GM23338 (cell line): ENCODE results near the gene CXCR5. TPM values are rescaled to one million over a fixed set of nuclear protein-coding genes. Genes with fewer than 3 reads are reported as not detected.

Experiments
- ATAC-seq: fragments of 200-7000 bp; cut with Tn5 transposase; 3 replicates; pipeline ENCODE4 v1.9.1; 2020
- DNase-seq: peaks from one replicate; pipeline ENCODE4 v3.0.0-alpha.2; 2015; ENCODE audit warnings: low spot score
- H2AFZ ChIP-seq: fragments of 200-600 bp; sonication (generic); 2 replicates; pipeline ENCODE4 v1.8.0; 2016; ENCODE audit warnings: antibody characterized with exemption, mild to moderate bottlenecking, moderate library complexity
- H3F3A ChIP-seq: fragments of 200-600 bp; sonication (generic); replicated peaks from 2 replicates; pipeline ENCODE4 v1.8.0; 2017; ENCODE audit warnings: antibody characterized with exemption, mixed run types, low read depth
- H3K27ac ChIP-seq: fragments of 200-600 bp; sonication (generic); 2 replicates; pipeline ENCODE4 v1.6.1; 2016; ENCODE audit warnings: low read depth
- H3K27me3 ChIP-seq: fragments of 200-600 bp; sonication (generic); 2 replicates; pipeline ENCODE4 v1.8.0; 2016; ENCODE audit warnings: mild to moderate bottlenecking, mixed run types, moderate library complexity; ENCODE audit not compliant: insufficient read depth
- H3K36me3 ChIP-seq: fragments of 200-600 bp; sonication (generic); 2 replicates; pipeline ENCODE4 v1.8.0; 2016; ENCODE audit warnings: mild to moderate bottlenecking; ENCODE audit not compliant: insufficient read depth
- H3K4me1 ChIP-seq: fragments of 200-600 bp; sonication (generic); 2 replicates; pipeline ENCODE4 v1.8.0; 2016; ENCODE audit warnings: mild to moderate bottlenecking, moderate library complexity; ENCODE audit not compliant: insufficient read depth
- H3K4me2 ChIP-seq: fragments of 200-600 bp; sonication (generic); 2 replicates; pipeline ENCODE4 v1.7.1; 2017; ENCODE audit warnings: mixed run types
- H3K4me3 ChIP-seq: fragments of 200-600 bp; sonication (generic); 2 replicates; pipeline ENCODE4 v1.6.1; 2016; ENCODE audit warnings: mixed run types
- H3K79me2 ChIP-seq: fragments of 200-600 bp; sonication (generic); replicated peaks from 2 replicates; pipeline ENCODE4 v1.8.0; 2017; ENCODE audit warnings: mild to moderate bottlenecking; ENCODE audit not compliant: insufficient read depth
- H3K9me2 ChIP-seq: fragments of 200-600 bp; sonication (generic); 2 replicates; pipeline ENCODE4 v1.8.0; 2017; ENCODE audit not compliant: insufficient read depth
- H4K20me1 ChIP-seq: fragments of 200-600 bp; sonication (generic); replicated peaks from 2 replicates; pipeline ENCODE4 v1.8.0; 2017; ENCODE audit warnings: mild to moderate bottlenecking; ENCODE audit not compliant: insufficient read depth
- H3K27ac Mint-ChIP-seq: 2 replicates; pipeline ENCODE4 v1.8.0; 2020; ENCODE audit warnings: inconsistent platforms, mild to moderate bottlenecking, moderate library complexity, mixed read lengths
- H3K27me3 Mint-ChIP-seq: 3 replicates; pipeline ENCODE4 v1.8.0; 2022; ENCODE audit warnings: low read depth, mild to moderate bottlenecking, moderate library complexity, mixed read lengths, inconsistent platforms; ENCODE audit not compliant: insufficient read depth, poor library complexity
- H3K36me3 Mint-ChIP-seq: 3 replicates; pipeline ENCODE4 v1.8.0; 2021; ENCODE audit warnings: low read depth, mild to moderate bottlenecking, inconsistent platforms, moderate library complexity, mixed read lengths
- H3K4me1 Mint-ChIP-seq: 3 replicates; pipeline ENCODE4 v1.8.0; 2020; ENCODE audit warnings: mild to moderate bottlenecking, inconsistent platforms, mixed read lengths
- H3K4me3 Mint-ChIP-seq: 3 replicates; pipeline ENCODE4 v1.8.0; 2021; ENCODE audit warnings: moderate library complexity, mild to moderate bottlenecking, inconsistent platforms, mixed read lengths
- H3K9me3 Mint-ChIP-seq: 3 replicates; pipeline ENCODE4 v1.8.0; 2020; ENCODE audit warnings: moderate library complexity, mild to moderate bottlenecking, inconsistent platforms, mixed read lengths
- CREB1 ChIP-seq: fragments of 250-450 bp; sonication (Bioruptor Pico); IDR thresholded peaks from 2 replicates; pipeline ENCODE4 v1.5.0; 2020; ENCODE audit warnings: low read depth, mild to moderate bottlenecking, moderate library complexity
- CTCF ChIP-seq, 2 experiments: fragments of 200-600 bp in 1 of 2; sonication (generic) in 1 of 2; conservative IDR thresholded peaks; 2 replicates each; pipeline versions ENCODE4 v1.5.1 to v1.6.1; 2016 to 2017; ENCODE audit warnings: antibody characterized with exemption in 2 of 2, low read depth in 2 of 2, mild to moderate bottlenecking in 2 of 2, moderate library complexity in 1 of 2
- ETS1 ChIP-seq: IDR thresholded peaks from 2 replicates; pipeline ENCODE4 v1.6.1; 2016; ENCODE audit warnings: antibody characterized with exemption
- EZH2 ChIP-seq: fragments of 200-600 bp; sonication (generic); IDR thresholded peaks from one replicate; pipeline ENCODE4 v1.8.0; 2017; ENCODE audit warnings: antibody characterized with exemption, mild to moderate bottlenecking, low read depth; ENCODE audit not compliant: unreplicated experiment
- EZH2phosphoT487 ChIP-seq: fragments of 200-600 bp; sonication (generic); IDR thresholded peaks from one replicate; pipeline ENCODE4 v1.8.1; 2018; ENCODE audit warnings: antibody characterized with exemption; ENCODE audit not compliant: unreplicated experiment
- JUNB ChIP-seq: IDR thresholded peaks from one replicate; pipeline ENCODE4 v1.6.1; 2016; ENCODE audit warnings: antibody characterized with exemption; ENCODE audit not compliant: unreplicated experiment
- NANOG ChIP-seq: IDR thresholded peaks from 2 replicates; pipeline ENCODE4 v1.6.1; 2016; ENCODE audit warnings: antibody characterized with exemption, borderline replicate concordance
- POLR2AphosphoS5 ChIP-seq: IDR thresholded peaks from 2 replicates; pipeline ENCODE4 v1.6.1; 2016; ENCODE audit warnings: antibody characterized with exemption, low read depth
- REST ChIP-seq: IDR thresholded peaks from one replicate; pipeline ENCODE4 v1.6.1; 2018; ENCODE audit warnings: antibody characterized with exemption; ENCODE audit not compliant: unreplicated experiment
- STAT1 ChIP-seq: IDR thresholded peaks from one replicate; pipeline ENCODE4 v1.6.1; 2016; ENCODE audit warnings: antibody characterized with exemption; ENCODE audit not compliant: unreplicated experiment
- ZNF114 ChIP-seq: fragments of 250-450 bp; sonication (Bioruptor Pico); IDR thresholded peaks from 2 replicates; pipeline ENCODE4 v1.5.0; 2020; ENCODE audit warnings: mild to moderate bottlenecking, moderate library complexity
- ZNF331 ChIP-seq: fragments of 250-450 bp; sonication (Bioruptor Pico); IDR thresholded peaks from 2 replicates; pipeline ENCODE4 v1.5.0; 2020; ENCODE audit warnings: low read depth, mild to moderate bottlenecking, moderate library complexity
- ZNF462 ChIP-seq: fragments of 250-450 bp; sonication (Bioruptor Pico); IDR thresholded peaks from 2 replicates; pipeline ENCODE4 v1.5.0; 2020; ENCODE audit warnings: mild to moderate bottlenecking, moderate library complexity
- polyA plus RNA-seq: library from polyadenylated mRNA; unstranded; fragments of >200 nt; fragmentation: Nextera tagmentation; extraction: Ambion mirVana; gene quantifications from 2 replicates; pipeline ENCODE4 v1.2.1, GENCODE V29; 2016
- total RNA-seq: library from RNA; depleted of rRNA; stranded (reverse); fragments of >200 nt; shearing (Covaris generic); gene quantifications from 2 replicates; pipeline ENCODE4 v1.2.3, GENCODE V29; 2014

Gene CXCR5
- total and polyA plus RNA-seq, 2 experiments from 2014 or later: 0.18 TPM; not detected in 1

- no peak for DNase-seq
- Histone ChIP-seq H3K27me3 (no peaks in the 10 kb centered on the region), H3K36me3 (no peaks in the 10 kb centered on the region), H3K9me2 (no peaks in the 10 kb centered on the region), H3K4me3 (no peak overlapping the region), H4K20me1 (no peaks in the 10 kb centered on the region), H3F3A (no peaks in the 10 kb centered on the region), H3K4me2 (no peak overlapping the region), H3K79me2 (no peaks in the 10 kb centered on the region), H3K4me1 (no peaks in the 10 kb centered on the region), H2AFZ (0 out of 2 replicates have a peak overlapping the region, but pooled peaks have one; percentile 43), H3K27ac (no peak overlapping the region)
- TF ChIP-seq NANOG: no peak
- TF ChIP-seq ZNF114 (CRISPR knock-in tag): no peak
- TF ChIP-seq STAT1: no peak
- no peak for TF ChIP-seq EZH2phosphoT487
- TF ChIP-seq JUNB: no peak
- no peak for TF ChIP-seq CREB1 (CRISPR knock-in tag)
- no peak for TF ChIP-seq ZNF462 (CRISPR knock-in tag)
- TF ChIP-seq ZNF331 (CRISPR knock-in tag): no peak
- TF ChIP-seq REST: no peak
- TF ChIP-seq POLR2AphosphoS5: no peak
- no peak for TF ChIP-seq CTCF (conservative IDR thresholded peaks at IDR 0.05; ENCODE audit: low read depth in 2 of 2)
- TF ChIP-seq EZH2: no peak
- no peak for TF ChIP-seq ETS1
- H3K4me1 Mint-ChIP-seq: no peaks in the 10 kb centered on the region
- H3K27me3 Mint-ChIP-seq: peaks cover 4% of the 10 kb centered on the region
- H3K9me3 Mint-ChIP-seq: no peaks in the 10 kb centered on the region
- no peak overlapping the region for H3K27ac Mint-ChIP-seq
- no peaks in the 10 kb centered on the region for H3K36me3 Mint-ChIP-seq
- H3K4me3 Mint-ChIP-seq: no peak overlapping the region
- ATAC-seq: no peak
Measured at GRCh38 chr11:118851970-118852369, 31.7 kb upstream of the CXCR5 start.
